Keratinocyte (primary cell): ENCODE measurements around the gene ZHX3. TPM values are rescaled to one million over a fixed set of nuclear protein-coding genes. Genes with fewer than 3 reads are reported as not detected.

Experiments used
- DNase-seq: peaks from one replicate; pipeline ENCODE4 v3.0.0-alpha.2; 2011; ENCODE audit warnings: low read depth, missing footprints, low spot score
- FAIRE-seq: peaks from 2 replicates; lab custom pipeline; 2011; peaks lifted over from hg19 to GRCh38; lab: Jason Lieb, UNC
- H2AFZ ChIP-seq: 2 replicates; pipeline ENCODE4 v1.6.0; 2012; ENCODE audit warnings: low read length, control low read depth, inconsistent platforms; ENCODE audit not compliant: control insufficient read depth
- H3K27ac ChIP-seq: 2 replicates; pipeline ENCODE4 v1.5.1; 2011; ENCODE audit warnings: low read length; ENCODE audit not compliant: control insufficient read depth, insufficient read depth
- H3K27me3 ChIP-seq: 3 replicates; pipeline ENCODE4 v1.6.0; 2011; ENCODE audit warnings: low read length; ENCODE audit not compliant: control insufficient read depth, insufficient read depth; ENCODE audit errors: extremely low read depth
- H3K36me3 ChIP-seq, 2 experiments: 2 replicates in 1 of 2; 3 replicates in 1 of 2; pipeline ENCODE4 v1.5.1; 2011; ENCODE audit warnings: low read length in 2 of 2, mild to moderate bottlenecking in 1 of 2; ENCODE audit not compliant: control insufficient read depth in 2 of 2, insufficient read depth in 2 of 2; ENCODE audit errors: extremely low read depth in 1 of 2
- H3K4me1 ChIP-seq: 3 replicates; pipeline ENCODE4 v1.5.1; 2011; ENCODE audit warnings: low read length; ENCODE audit not compliant: control insufficient read depth, insufficient read depth; ENCODE audit errors: extremely low read depth
- H3K4me2 ChIP-seq: 3 replicates; pipeline ENCODE4 v1.6.0; 2011; ENCODE audit warnings: low read depth, low read length; ENCODE audit not compliant: control insufficient read depth, insufficient read depth; ENCODE audit errors: extremely low read depth
- H3K4me3 ChIP-seq, 3 experiments: fragments of 200-600 bp in 1 of 3; sonication (generic) in 1 of 3; 2 replicates in 2 of 3; 3 replicates in 1 of 3; pipeline ENCODE4 v1.5.1; 2011 to 2016; ENCODE audit warnings: low read length in 3 of 3, mild to moderate bottlenecking in 3 of 3, control low read depth in 2 of 3, inconsistent platforms in 1 of 3, low read depth in 1 of 3, mixed read lengths in 1 of 3, mixed run types in 1 of 3, moderate library complexity in 1 of 3; ENCODE audit not compliant: control insufficient read depth in 2 of 3, insufficient read depth in 2 of 3; ENCODE audit errors: extremely low read depth in 1 of 3
- H3K79me2 ChIP-seq: 2 replicates; pipeline ENCODE4 v1.6.0; 2012; ENCODE audit warnings: low read length; ENCODE audit not compliant: control insufficient read depth, insufficient read depth
- H3K9ac ChIP-seq: 3 replicates; pipeline ENCODE4 v1.6.0; 2011; ENCODE audit warnings: low read length; ENCODE audit not compliant: control insufficient read depth, insufficient read depth; ENCODE audit errors: extremely low read depth
- H3K9me1 ChIP-seq: 3 replicates; pipeline ENCODE4 v1.6.0; 2011; ENCODE audit warnings: low read length; ENCODE audit not compliant: control insufficient read depth, insufficient read depth; ENCODE audit errors: extremely low read depth
- H3K9me3 ChIP-seq: 2 replicates; pipeline ENCODE4 v1.5.1; 2012; ENCODE audit warnings: low read depth, low read length; ENCODE audit not compliant: control insufficient read depth
- H4K20me1 ChIP-seq: 3 replicates; pipeline ENCODE4 v1.6.0; 2011; ENCODE audit warnings: low read length; ENCODE audit not compliant: control insufficient read depth, insufficient read depth; ENCODE audit errors: extremely low read depth
- EZH2 ChIP-seq: IDR thresholded peaks from one replicate; pipeline ENCODE4 v1.6.1; 2012; ENCODE audit warnings: inconsistent platforms, mild to moderate bottlenecking, low read length, moderate library complexity
- dilution Hi-C: fragments of 300-500 bp; cut with MboI; formaldehyde crosslinking; loops from one replicate; pipeline ENCODE4 v1.7.0; 2020; ENCODE audit warnings: low sequenced_read_pairs; ENCODE audit not compliant: extremely low pct_ligation_motif_present
- polyA plus RNA-seq, 5 experiments: library from polyadenylated mRNA; depleted of rRNA in 3 of 5; stranded (reverse) in 3 of 5; stranded (forward) in 1 of 5; unstranded in 1 of 5; fragments of >200 nt; gene quantifications; 1 replicate in 1 of 5; 2 replicates in 3 of 5; 3 replicates in 1 of 5; pipeline versions ENCODE4 v1.2.1 to v1.2.3, GENCODE V29; 2011 to 2012; ENCODE audit warnings: missing spikeins in 2 of 5, low read depth in 1 of 5, low replicate concordance in 1 of 5
- TF ChIP-seq, protein P1 (sequence below), 3 experiments: IDR thresholded peaks in 1 of 3; conservative IDR thresholded peaks in 1 of 3; optimal IDR thresholded peaks in 1 of 3; 2 replicates in 2 of 3; 3 replicates in 1 of 3; pipeline versions ENCODE3 to v1.5.1; 2011; ENCODE audit warnings: low read length in 3 of 3, mild to moderate bottlenecking in 3 of 3, moderate library complexity in 2 of 3, control low read depth in 1 of 3, inconsistent platforms in 1 of 3; ENCODE audit not compliant: insufficient read depth in 2 of 3; ENCODE audit errors: extremely low read depth in 1 of 3

Gene ZHX3
- polyA plus RNA-seq, 1 donor (not counting 4 experiments of a cell fraction or from before 2014, with no cell fraction given) = 16.5 TPM

DNA sequence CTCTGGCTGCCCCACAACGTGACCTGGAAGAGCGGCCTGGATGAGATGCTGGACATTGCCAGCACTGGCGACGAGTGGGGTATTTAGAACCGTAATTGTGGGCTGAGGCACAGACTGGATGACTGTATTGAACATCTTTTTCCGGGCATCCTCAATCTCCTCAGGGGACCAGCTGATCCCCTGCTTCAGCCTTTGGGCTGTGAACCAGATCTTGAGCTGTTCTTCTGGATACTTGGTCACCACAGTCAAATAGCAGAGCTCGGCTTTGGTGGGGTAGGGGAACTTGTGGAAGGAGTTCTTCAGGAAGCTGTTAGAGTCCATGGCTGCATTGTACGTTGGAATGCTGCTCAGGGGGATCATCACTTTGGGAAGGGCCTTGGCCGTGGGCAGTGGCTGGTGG, 113.9 kb downstream of the ZHX3 start:
- peaks cover 0 to 12% of the 10 kb centered on the region in 2 experiments for H3K36me3 ChIP-seq
- no peak overlapping the region for H3K9ac ChIP-seq
- H3K9me3 ChIP-seq = no peaks in the 10 kb centered on the region
- no peaks in the 10 kb centered on the region for H3K4me1 ChIP-seq
- dilution Hi-C loops = no loop called here
- H4K20me1 ChIP-seq = no peaks in the 10 kb centered on the region
- H3K9me1 ChIP-seq = no peaks in the 10 kb centered on the region
- H3K27ac ChIP-seq = no peak overlapping the region
- no peaks in the 10 kb centered on the region for H3K79me2 ChIP-seq
- TF ChIP-seq, protein P1, sequence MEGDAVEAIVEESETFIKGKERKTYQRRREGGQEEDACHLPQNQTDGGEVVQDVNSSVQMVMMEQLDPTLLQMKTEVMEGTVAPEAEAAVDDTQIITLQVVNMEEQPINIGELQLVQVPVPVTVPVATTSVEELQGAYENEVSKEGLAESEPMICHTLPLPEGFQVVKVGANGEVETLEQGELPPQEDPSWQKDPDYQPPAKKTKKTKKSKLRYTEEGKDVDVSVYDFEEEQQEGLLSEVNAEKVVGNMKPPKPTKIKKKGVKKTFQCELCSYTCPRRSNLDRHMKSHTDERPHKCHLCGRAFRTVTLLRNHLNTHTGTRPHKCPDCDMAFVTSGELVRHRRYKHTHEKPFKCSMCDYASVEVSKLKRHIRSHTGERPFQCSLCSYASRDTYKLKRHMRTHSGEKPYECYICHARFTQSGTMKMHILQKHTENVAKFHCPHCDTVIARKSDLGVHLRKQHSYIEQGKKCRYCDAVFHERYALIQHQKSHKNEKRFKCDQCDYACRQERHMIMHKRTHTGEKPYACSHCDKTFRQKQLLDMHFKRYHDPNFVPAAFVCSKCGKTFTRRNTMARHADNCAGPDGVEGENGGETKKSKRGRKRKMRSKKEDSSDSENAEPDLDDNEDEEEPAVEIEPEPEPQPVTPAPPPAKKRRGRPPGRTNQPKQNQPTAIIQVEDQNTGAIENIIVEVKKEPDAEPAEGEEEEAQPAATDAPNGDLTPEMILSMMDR (optimal IDR thresholded peaks at IDR 0.05 in 1 of 3, IDR thresholded peaks at IDR 0.05 in 1 of 3, conservative IDR thresholded peaks at IDR 0.05 in 1 of 3; ENCODE audit: extremely low read depth in 1 of 3, insufficient read depth in 2 of 3, low read length in 3 of 3) = no peak
- TF ChIP-seq EZH2 = no peak
- DNase-seq = no peak
- no peak overlapping the region for H3K4me3 ChIP-seq
- H2AFZ ChIP-seq = no peak overlapping the region
- no peak for FAIRE-seq
- H3K27me3 ChIP-seq = no peaks in the 10 kb centered on the region
- no peak overlapping the region for H3K4me2 ChIP-seq

DNA sequence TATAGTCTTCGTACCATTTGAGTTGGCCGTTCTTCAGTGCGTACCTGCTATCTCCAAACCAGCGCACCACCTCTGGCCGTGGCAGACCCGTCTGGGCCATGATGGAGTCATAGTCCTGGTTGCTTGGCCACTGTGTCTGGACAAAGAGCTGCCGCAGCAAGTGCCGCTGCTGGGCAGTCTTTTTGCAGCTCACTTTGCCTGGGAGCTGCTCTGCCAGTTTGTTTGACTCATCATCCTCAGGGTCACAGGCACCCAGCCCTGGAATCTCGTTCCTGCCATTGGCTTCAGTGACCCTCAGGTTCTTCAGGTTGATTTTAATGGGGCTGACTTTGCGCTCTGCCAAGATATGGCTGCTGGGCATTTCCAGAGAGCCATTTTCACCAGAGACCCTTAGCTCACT, 115.1 kb downstream of the ZHX3 start:
- H3K4me2 ChIP-seq = no peak overlapping the region
- no peaks in the 10 kb centered on the region for H4K20me1 ChIP-seq
- no peak overlapping the region for H3K27ac ChIP-seq
- no peak overlapping the region for H3K9ac ChIP-seq
- H3K27me3 ChIP-seq = no peaks in the 10 kb centered on the region
- FAIRE-seq (no peak), DNase-seq (no peak)
- no peak overlapping the region for H3K4me3 ChIP-seq
- no peaks in the 10 kb centered on the region for H3K9me1 ChIP-seq
- H2AFZ ChIP-seq = no peak overlapping the region
- dilution Hi-C loops = no loop called here
- no peaks in the 10 kb centered on the region for H3K9me3 ChIP-seq
- TF ChIP-seq EZH2 = no peak
- TF ChIP-seq, protein P1 (optimal IDR thresholded peaks at IDR 0.05 in 1 of 3, IDR thresholded peaks at IDR 0.05 in 1 of 3, conservative IDR thresholded peaks at IDR 0.05 in 1 of 3; ENCODE audit: extremely low read depth in 1 of 3, insufficient read depth in 2 of 3, low read length in 3 of 3) = no peak
- H3K79me2 ChIP-seq = no peaks in the 10 kb centered on the region
- peaks cover 0 to 12% of the 10 kb centered on the region in 2 experiments for H3K36me3 ChIP-seq
- H3K4me1 ChIP-seq = no peaks in the 10 kb centered on the region
